Activated naive CD4-positive, alpha-beta T cell treated with anti-CD3 and anti-CD28 coated beads for 36 hours (primary cell): Measurements from ENCODE around the gene RNU1-4. TPM values are rescaled to one million over a fixed set of nuclear protein-coding genes. Genes with fewer than 3 reads are reported as not detected.
"Not testable (repeated sequence)": the region's sequence is repeated elsewhere in the genome, so short reads cannot be mapped to it uniquely, and the experiment has no call there.

ENCODE experiments used
- CTCF ChIA-PET: fragments of 350-600 bp; sonication (Branson Sonifier 250); formaldehyde crosslinking; loops from one replicate; lab custom pipeline; 2021; ENCODE audit warnings: antibody characterized with exemption; lab: Charles Lee
- DNase-seq: peaks from one replicate; pipeline ENCODE4 v3.0.0-alpha.2; 2020
- H3K27ac Mint-ChIP-seq: one replicate; pipeline ENCODE4 v1.8.0; 2021; ENCODE audit warnings: mild to moderate bottlenecking, mixed read lengths
- H3K27me3 Mint-ChIP-seq: one replicate; pipeline ENCODE4 v1.8.0; 2021; ENCODE audit warnings: low read depth, mixed read lengths
- H3K36me3 Mint-ChIP-seq: one replicate; pipeline ENCODE4 v1.8.0; 2021; ENCODE audit warnings: low read depth, mixed read lengths
- H3K4me1 Mint-ChIP-seq: one replicate; pipeline ENCODE4 v1.8.0; 2021; ENCODE audit warnings: low read depth, mixed read lengths
- H3K4me3 Mint-ChIP-seq: one replicate; pipeline ENCODE4 v1.8.0; 2021; ENCODE audit warnings: mild to moderate bottlenecking, moderate library complexity, mixed read lengths
- H3K9me3 Mint-ChIP-seq: one replicate; pipeline ENCODE4 v1.8.0; 2021; ENCODE audit warnings: mixed read lengths
- intact Hi-C: fragments of 100-400 bp; cut with micrococcal nuclease; formaldehyde crosslinking; loops from one replicate; pipeline ENCODE4 v1.15.1; 2023
- total RNA-seq, 2 experiments: library from RNA; stranded (reverse); gene quantifications; one replicate each; pipeline ENCODE4 v1.2.3, GENCODE V29; 2021

The RNU1-4 gene
- total RNA-seq, 2 experiments from 2014 or later = 1,341 to 1,386 TPM

- Mint-ChIP-seq H3K27me3 (peaks cover 7% of the 10 kb centered on the region), H3K4me3 (no peak overlapping the region), H3K27ac (no peak overlapping the region), H3K9me3 (no peaks in the 10 kb centered on the region), H3K4me1 (no peaks in the 10 kb centered on the region), H3K36me3 (no peaks in the 10 kb centered on the region)
- DNase-seq = peak; percentile 2
- CTCF ChIA-PET = no interaction called here
- intact Hi-C loops = loop anchor here (10.0 kb wide), 1 partner anchor 50 kb away; no protein-coding TSS in a partner anchor
Observed at GRCh38 chr1:16724718-16725438, 15.4 kb upstream of the RNU1-4 start.

- H3K27me3 Mint-ChIP-seq, H3K27ac Mint-ChIP-seq, H3K9me3 Mint-ChIP-seq, CTCF ChIA-PET, H3K36me3 Mint-ChIP-seq, H3K4me3 Mint-ChIP-seq, DNase-seq, H3K4me1 Mint-ChIP-seq: not testable (repeated sequence)
- intact Hi-C loops = loop anchor here (10.0 kb wide), 1 partner anchor 51 kb away; no protein-coding TSS in a partner anchor
Observed at GRCh38 chr1:16725439-16726245, 14.7 kb upstream of the RNU1-4 start.

- no peaks in the 10 kb centered on the region for H3K9me3 Mint-ChIP-seq
- H3K27ac Mint-ChIP-seq = no peak overlapping the region
- peaks cover 3% of the 10 kb centered on the region for H3K27me3 Mint-ChIP-seq
- H3K4me3 Mint-ChIP-seq = no peak overlapping the region
- peak; percentile 77 for DNase-seq
- H3K36me3 Mint-ChIP-seq = no peaks in the 10 kb centered on the region
- CTCF ChIA-PET = interaction anchor here (1.0 kb wide), 1 partner anchor 27 kb away, joined by 4 read pairs; no protein-coding TSS in a partner anchor
- intact Hi-C loops = loop anchor here (10.0 kb wide), 1 partner anchor 53 kb away; no protein-coding TSS in a partner anchor
- H3K4me1 Mint-ChIP-seq = no peaks in the 10 kb centered on the region
Observed at GRCh38 chr1:16727190-16728111, 12.9 kb upstream of the RNU1-4 start.

- H3K4me1 Mint-ChIP-seq = not testable (repeated sequence)
Observed at GRCh38 chr1:16728243-16728949, 11.9 kb upstream of the RNU1-4 start.

GRCh38 chr1:16732254-16732896 lies 7.9 kb upstream of the RNU1-4 start:
- H3K27ac Mint-ChIP-seq, CTCF ChIA-PET, H3K9me3 Mint-ChIP-seq, H3K36me3 Mint-ChIP-seq, H3K27me3 Mint-ChIP-seq, H3K4me3 Mint-ChIP-seq, H3K4me1 Mint-ChIP-seq, DNase-seq, intact Hi-C loops: not testable (repeated sequence)

More at GRCh38 chr1:16728243-16728949, 11.9 kb upstream of the RNU1-4 start:
- CTCF ChIA-PET, H3K36me3 Mint-ChIP-seq, H3K9me3 Mint-ChIP-seq, H3K27me3 Mint-ChIP-seq, H3K27ac Mint-ChIP-seq, H3K4me3 Mint-ChIP-seq: not testable (repeated sequence)
- peak; percentile 18 for DNase-seq
- intact Hi-C loops = loop anchor here (10.0 kb wide), 1 partner anchor 54 kb away; no protein-coding TSS in a partner anchor

GRCh38 chr1:16741230-16741629 lies 914 bp downstream of the RNU1-4 start:
- CTCF ChIA-PET, intact Hi-C loops, H3K9me3 Mint-ChIP-seq, H3K27me3 Mint-ChIP-seq, H3K27ac Mint-ChIP-seq, H3K36me3 Mint-ChIP-seq, H3K4me3 Mint-ChIP-seq, H3K4me1 Mint-ChIP-seq, DNase-seq: not testable (repeated sequence)

GRCh38 chr1:16747660-16748059 lies 7.3 kb downstream of the RNU1-4 start:
- intact Hi-C loops, H3K36me3 Mint-ChIP-seq, H3K9me3 Mint-ChIP-seq, H3K27me3 Mint-ChIP-seq, H3K4me1 Mint-ChIP-seq, H3K27ac Mint-ChIP-seq, H3K4me3 Mint-ChIP-seq, DNase-seq, CTCF ChIA-PET: not testable (repeated sequence)

GRCh38 chr1:16748710-16749109 lies 8.4 kb downstream of the RNU1-4 start:
- intact Hi-C loops, H3K4me1 Mint-ChIP-seq, H3K36me3 Mint-ChIP-seq, H3K4me3 Mint-ChIP-seq, CTCF ChIA-PET, H3K27me3 Mint-ChIP-seq, H3K27ac Mint-ChIP-seq, DNase-seq, H3K9me3 Mint-ChIP-seq: not testable (repeated sequence)

GRCh38 chr1:16749910-16750888 lies 9.9 kb downstream of the RNU1-4 start:
- H3K36me3 Mint-ChIP-seq, H3K27me3 Mint-ChIP-seq, DNase-seq, intact Hi-C loops, H3K4me1 Mint-ChIP-seq, H3K9me3 Mint-ChIP-seq, H3K4me3 Mint-ChIP-seq, CTCF ChIA-PET, H3K27ac Mint-ChIP-seq: not testable (repeated sequence)

- H3K27me3 Mint-ChIP-seq, H3K9me3 Mint-ChIP-seq, H3K4me1 Mint-ChIP-seq, H3K36me3 Mint-ChIP-seq, H3K4me3 Mint-ChIP-seq, H3K27ac Mint-ChIP-seq, DNase-seq, CTCF ChIA-PET, intact Hi-C loops: not testable (repeated sequence)
Observed at GRCh38 chr1:16752770-16753169, 12.5 kb downstream of the RNU1-4 start.
